Type B pancreatic cell (in vitro differentiated cells): ENCODE data around the gene RNH1. TPM values are rescaled to one million over a fixed set of nuclear protein-coding genes. Genes with fewer than 3 reads are reported as not detected.
A peak's percentile ranks its signal among the peaks of the same experiment; 100 is the strongest.

Experiments used
- DNase-seq: peaks from one replicate; pipeline ENCODE4 v3.0.0; 2021; ENCODE audit warnings: mixed read lengths; ENCODE audit not compliant: unreplicated experiment; ENCODE audit errors: extremely low spot score
- H3K27ac Mint-ChIP-seq: 2 replicates; pipeline ENCODE4 v1.8.0; 2021; ENCODE audit warnings: mild to moderate bottlenecking, mixed read lengths
- H3K27me3 Mint-ChIP-seq: 2 replicates; pipeline ENCODE4 v1.8.0; 2021; ENCODE audit warnings: mixed read lengths
- H3K36me3 Mint-ChIP-seq: 2 replicates; pipeline ENCODE4 v1.8.0; 2021; ENCODE audit warnings: mixed read lengths
- H3K4me1 Mint-ChIP-seq: one replicate; pipeline ENCODE4 v1.8.0; 2021; ENCODE audit warnings: mixed read lengths; ENCODE audit not compliant: unreplicated experiment
- H3K4me3 Mint-ChIP-seq: 2 replicates; pipeline ENCODE4 v1.8.0; 2021; ENCODE audit warnings: mild to moderate bottlenecking, mixed read lengths
- H3K9me3 Mint-ChIP-seq: 2 replicates; pipeline ENCODE4 v1.8.0; 2021; ENCODE audit warnings: mixed read lengths
- total RNA-seq: library from RNA; stranded (reverse); gene quantifications from 2 replicates; pipeline ENCODE4 v1.2.1, GENCODE V29; 2021; ENCODE audit warnings: low replicate concordance
- TF ChIP-seq, protein P1 (sequence below): fragments of 200-600 bp; sonication (generic); conservative IDR thresholded peaks from 2 replicates; pipeline ENCODE4 v1.5.0; 2021; ENCODE audit warnings: antibody characterized with exemption, mild to moderate bottlenecking

RNH1 gene
- total RNA-seq, 1 donor from 2014 or later: 84.5 TPM

DNA sequence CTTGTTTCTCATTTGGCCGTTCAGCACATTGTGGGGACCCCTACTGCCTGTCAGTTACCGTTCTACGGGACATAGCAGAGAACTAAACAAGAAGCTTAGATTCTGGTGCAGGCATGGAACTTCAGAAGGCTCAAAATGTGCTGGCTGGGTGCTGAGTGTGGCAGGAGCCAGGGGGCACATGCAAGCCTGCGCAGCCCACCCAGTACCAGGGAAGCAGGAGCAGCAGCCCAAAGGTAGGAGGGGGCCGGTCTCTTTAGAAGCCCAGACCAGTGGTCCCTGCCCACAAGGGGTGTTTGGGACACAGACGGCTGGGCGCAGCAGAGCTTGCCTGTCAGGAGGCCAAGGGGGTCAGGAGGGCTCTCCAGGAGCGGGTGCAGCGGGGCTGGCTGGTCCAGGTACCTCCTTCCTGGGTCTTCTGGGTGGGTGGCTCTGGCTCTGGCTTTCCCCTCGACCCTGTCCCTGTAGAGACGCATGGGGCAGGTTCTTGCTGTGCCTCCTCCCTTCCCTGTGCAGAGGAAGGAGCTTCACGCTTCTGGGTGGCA is 54.8 kb downstream of the RNH1 start:
- Mint-ChIP-seq H3K4me1 (peaks cover 12% of the 10 kb centered on the region), H3K27ac (no peak overlapping the region), H3K27me3 (no peaks in the 10 kb centered on the region), H3K9me3 (no peaks in the 10 kb centered on the region), H3K36me3 (peaks cover 8% of the 10 kb centered on the region), H3K4me3 (peak overlapping the region; percentile 100)
- TF ChIP-seq, protein P1, sequence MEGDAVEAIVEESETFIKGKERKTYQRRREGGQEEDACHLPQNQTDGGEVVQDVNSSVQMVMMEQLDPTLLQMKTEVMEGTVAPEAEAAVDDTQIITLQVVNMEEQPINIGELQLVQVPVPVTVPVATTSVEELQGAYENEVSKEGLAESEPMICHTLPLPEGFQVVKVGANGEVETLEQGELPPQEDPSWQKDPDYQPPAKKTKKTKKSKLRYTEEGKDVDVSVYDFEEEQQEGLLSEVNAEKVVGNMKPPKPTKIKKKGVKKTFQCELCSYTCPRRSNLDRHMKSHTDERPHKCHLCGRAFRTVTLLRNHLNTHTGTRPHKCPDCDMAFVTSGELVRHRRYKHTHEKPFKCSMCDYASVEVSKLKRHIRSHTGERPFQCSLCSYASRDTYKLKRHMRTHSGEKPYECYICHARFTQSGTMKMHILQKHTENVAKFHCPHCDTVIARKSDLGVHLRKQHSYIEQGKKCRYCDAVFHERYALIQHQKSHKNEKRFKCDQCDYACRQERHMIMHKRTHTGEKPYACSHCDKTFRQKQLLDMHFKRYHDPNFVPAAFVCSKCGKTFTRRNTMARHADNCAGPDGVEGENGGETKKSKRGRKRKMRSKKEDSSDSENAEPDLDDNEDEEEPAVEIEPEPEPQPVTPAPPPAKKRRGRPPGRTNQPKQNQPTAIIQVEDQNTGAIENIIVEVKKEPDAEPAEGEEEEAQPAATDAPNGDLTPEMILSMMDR: no peak
- no peak for DNase-seq

DNA sequence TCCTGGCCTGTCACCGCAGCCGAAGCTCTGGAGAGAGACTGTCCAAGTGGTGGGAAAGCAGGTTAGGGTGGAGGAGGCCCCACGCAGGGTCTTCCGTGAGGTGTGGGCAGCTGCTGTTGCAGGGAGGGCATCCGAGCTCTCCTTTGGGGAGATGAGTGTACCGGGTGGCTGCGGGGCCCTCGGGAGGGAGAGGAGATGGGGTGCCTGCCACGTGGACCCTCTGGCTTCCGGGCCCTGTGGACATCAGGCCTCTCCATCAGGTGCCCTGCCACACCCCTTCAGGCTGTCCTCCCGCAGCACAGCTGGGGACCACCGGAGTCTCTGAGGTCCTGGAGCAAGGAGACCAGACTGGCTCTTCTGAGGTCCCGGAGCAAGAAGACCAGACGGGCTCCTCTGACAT is 55.3 kb downstream of the RNH1 start:
- DNase-seq: no peak
- H3K27ac Mint-ChIP-seq: peak overlapping the region; percentile 95

DNA sequence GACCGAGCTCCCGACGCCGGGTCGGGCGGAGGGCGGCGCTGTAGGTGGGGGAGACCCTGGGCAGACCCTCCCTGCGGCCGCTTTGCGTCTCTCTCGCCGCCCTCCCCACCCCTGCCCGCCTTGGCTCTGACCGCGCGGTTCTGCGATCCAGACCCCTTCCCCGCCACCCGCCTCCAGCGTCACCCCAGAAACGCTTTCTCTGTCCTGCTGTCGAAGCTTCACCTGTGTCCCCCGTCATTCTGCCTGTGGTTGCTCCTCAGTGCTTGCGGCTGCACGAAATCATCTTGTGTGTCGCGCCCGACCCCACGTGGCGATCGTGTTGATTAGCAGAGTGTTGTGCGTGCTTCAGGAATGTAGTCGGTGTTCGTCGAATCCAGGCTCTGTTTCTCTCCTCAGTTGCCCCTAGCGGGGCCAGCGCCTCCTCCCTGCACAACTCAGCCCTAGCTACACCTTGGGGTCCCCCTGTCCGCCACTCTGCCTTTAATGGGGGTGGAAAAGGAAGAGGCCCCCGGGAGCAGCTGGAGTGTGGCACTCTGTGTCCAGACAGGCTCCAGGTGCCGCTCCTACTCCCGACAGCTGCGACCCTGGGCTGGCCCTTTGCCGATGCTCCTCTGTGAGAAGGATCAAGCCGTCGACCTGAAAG is 56.1 kb downstream of the RNH1 start:
- peaks cover 10% of the 10 kb centered on the region for H3K4me1 Mint-ChIP-seq
- H3K4me3 Mint-ChIP-seq: peak overlapping the region; percentile 100
- peak overlapping the region; percentile 95 for H3K27ac Mint-ChIP-seq
- H3K36me3 Mint-ChIP-seq: peaks cover 8% of the 10 kb centered on the region
- no peaks in the 10 kb centered on the region for H3K27me3 Mint-ChIP-seq
- TF ChIP-seq, protein P1: peak; percentile 41
- no peak for DNase-seq
- no peaks in the 10 kb centered on the region for H3K9me3 Mint-ChIP-seq

More for the DNA sequence above, 55.3 kb downstream of the RNH1 start:
- Mint-ChIP-seq H3K27me3 (no peaks in the 10 kb centered on the region), H3K9me3 (no peaks in the 10 kb centered on the region), H3K4me3 (peak overlapping the region; percentile 100), H3K36me3 (peaks cover 8% of the 10 kb centered on the region), H3K4me1 (peaks cover 10% of the 10 kb centered on the region)
- TF ChIP-seq, protein P1: no peak

DNA sequence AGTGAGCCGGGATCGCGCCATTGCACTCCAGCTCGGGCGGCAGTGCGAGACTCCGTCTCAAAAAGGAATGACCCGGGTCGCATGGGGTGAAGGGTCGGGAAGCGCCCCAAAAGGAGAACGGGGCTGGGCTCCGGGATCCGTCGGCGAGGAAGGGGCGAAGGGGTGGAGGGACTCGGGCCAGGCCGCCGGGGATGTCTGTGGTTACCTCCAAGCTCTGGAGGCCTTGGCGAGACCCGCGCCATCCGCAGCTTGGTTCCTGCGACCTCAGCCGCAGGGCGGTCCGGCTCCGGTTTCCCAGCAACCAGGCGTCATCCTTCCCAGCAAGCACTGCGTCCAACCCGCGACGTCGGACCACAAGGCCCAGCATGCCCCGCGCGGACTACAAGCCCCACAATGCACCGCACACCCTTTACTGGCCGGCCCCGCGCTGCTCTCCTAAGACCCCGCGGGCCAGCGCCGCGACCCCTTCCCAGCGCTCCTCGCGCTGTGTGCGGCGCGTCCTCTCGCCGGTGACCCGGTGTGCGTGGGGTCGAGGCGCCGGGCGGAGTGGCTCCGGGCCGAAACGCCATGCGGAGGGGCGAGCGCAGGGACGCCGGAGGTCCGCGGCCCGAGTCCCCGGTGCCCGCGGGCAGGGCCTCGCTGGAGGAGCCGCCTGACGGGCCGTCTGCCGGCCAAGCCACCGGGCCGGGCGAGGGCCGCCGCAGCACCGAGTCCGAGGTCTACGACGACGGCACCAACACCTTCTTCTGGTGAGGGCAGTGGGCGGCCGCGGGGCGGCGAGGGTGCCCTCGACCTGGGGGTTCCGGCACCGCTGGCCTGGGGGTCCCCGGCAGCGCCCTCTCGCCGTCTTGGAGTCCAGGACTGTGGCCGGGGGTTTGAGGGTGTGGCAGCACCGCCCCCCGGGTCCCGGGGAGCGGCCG is 56.9 kb downstream of the RNH1 start, which contains the start of gene PTDSS2:
Gene PTDSS2 (plus strand): TSS at position 391 of the 920 bp plus-strand sequence. CDS start 177 bp downstream, at position 568.
- TF ChIP-seq, protein P1: no peak
- Mint-ChIP-seq H3K36me3 (peaks cover 4% of the 10 kb centered on the region), H3K27ac (peak within 1 kb of the TSS; percentile 95), H3K4me3 (peak within 1 kb of the TSS; percentile 100), H3K4me1 (peaks cover 6% of the 10 kb centered on the region), H3K27me3 (no peaks in the 10 kb centered on the region), H3K9me3 (no peaks in the 10 kb centered on the region)
- DNase-seq: peak; percentile 96

DNA sequence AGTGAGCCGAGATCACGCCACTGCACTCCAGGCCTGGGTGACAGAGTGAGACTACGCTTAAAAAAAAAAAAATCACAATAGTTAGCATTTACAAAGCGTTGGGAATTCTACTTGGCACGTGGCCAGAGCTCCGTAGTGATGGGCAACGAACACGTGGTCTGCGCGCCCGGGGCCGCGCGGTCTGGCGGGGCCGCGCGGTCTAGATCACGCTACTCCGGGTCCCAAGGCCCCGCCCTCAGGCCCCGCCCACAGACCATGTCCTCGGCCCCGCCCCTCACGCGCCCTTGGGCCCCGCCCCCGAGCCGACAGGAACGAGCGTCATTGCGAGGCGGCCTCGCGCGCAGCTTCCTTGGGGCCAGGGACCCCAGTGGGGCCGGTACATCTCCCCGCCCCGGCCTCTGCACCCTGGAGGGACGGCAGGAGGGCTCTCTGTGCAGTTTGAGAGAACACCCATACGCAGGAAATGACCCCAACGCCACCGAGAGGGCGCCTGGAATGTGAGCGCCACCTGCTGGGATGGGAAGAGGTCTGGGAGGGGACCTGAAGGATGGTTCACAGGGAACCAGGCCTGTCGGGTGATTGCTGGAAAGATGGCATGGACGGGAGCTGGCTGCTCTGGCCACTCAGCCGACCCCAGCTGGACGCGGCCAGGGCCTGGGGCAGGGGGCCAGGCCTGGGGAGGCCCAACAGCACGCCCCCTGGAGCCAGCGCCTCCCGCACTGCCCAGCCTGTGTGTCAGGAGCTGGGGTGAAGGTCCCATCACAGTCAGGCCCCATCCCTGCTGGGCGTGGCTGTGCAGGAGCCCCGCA is 58.9 kb downstream of the RNH1 start:
- Mint-ChIP-seq H3K36me3 (peaks cover 4% of the 10 kb centered on the region), H3K27me3 (no peaks in the 10 kb centered on the region), H3K27ac (peak overlapping the region; percentile 91), H3K4me3 (peak overlapping the region; percentile 93), H3K4me1 (peaks cover 16% of the 10 kb centered on the region), H3K9me3 (no peaks in the 10 kb centered on the region)
- TF ChIP-seq, protein P1: peak; percentile 84
- peak; percentile 97 for DNase-seq
